Fibroblast of lung (primary cell): ENCODE data around the gene PTMA. TPM values are rescaled to one million over a fixed set of nuclear protein-coding genes. Genes with fewer than 3 reads are reported as not detected.

Experiments used
- DNase-seq, 2 donors: peaks; one replicate each; pipeline versions ENCODE4 v3.0.0 to v3.0.0-alpha.2; 2010; ENCODE audit warnings: low read depth in 2 of 2
- H2AFZ ChIP-seq: 2 replicates; pipeline ENCODE4 v1.5.1; 2012; ENCODE audit warnings: low read length, control low read depth, inconsistent platforms
- H3K27ac ChIP-seq: 2 replicates; pipeline ENCODE4 v1.5.1; 2011; ENCODE audit warnings: low read length, control low read depth; ENCODE audit not compliant: insufficient read depth
- H3K27me3 ChIP-seq: 2 replicates; pipeline ENCODE4 v1.5.1; 2011; ENCODE audit warnings: mild to moderate bottlenecking, low read length; ENCODE audit not compliant: control insufficient read depth, insufficient read depth
- H3K36me3 ChIP-seq: 2 replicates; pipeline ENCODE4 v1.5.1; 2011; ENCODE audit warnings: low read length; ENCODE audit not compliant: control insufficient read depth, insufficient read depth
- H3K4me1 ChIP-seq: 2 replicates; pipeline ENCODE4 v1.5.1; 2011; ENCODE audit warnings: low read length; ENCODE audit not compliant: control insufficient read depth, insufficient read depth; ENCODE audit errors: extremely low read depth
- H3K4me2 ChIP-seq: 2 replicates; pipeline ENCODE4 v1.5.1; 2011; ENCODE audit warnings: low read length, control low read depth; ENCODE audit not compliant: insufficient read depth; ENCODE audit errors: extremely low read depth
- H3K4me3 ChIP-seq, 4 experiments: fragments of 200-600 bp in 1 of 4; sonication (generic) in 1 of 4; replicated peaks in 1 of 4; 2 replicates each; pipeline ENCODE4 v1.5.1; 2011 to 2016; ENCODE audit warnings: low read length in 4 of 4, low read depth in 3 of 4, mild to moderate bottlenecking in 3 of 4, control low read depth in 2 of 4, inconsistent platforms in 1 of 4, mixed read lengths in 1 of 4; ENCODE audit not compliant: insufficient read depth in 1 of 4; ENCODE audit errors: control extremely low read depth in 1 of 4
- H3K79me2 ChIP-seq: 2 replicates; pipeline ENCODE4 v1.5.1; 2012; ENCODE audit warnings: mild to moderate bottlenecking, low read length, inconsistent platforms; ENCODE audit not compliant: control insufficient read depth, insufficient read depth
- H3K9ac ChIP-seq: 2 replicates; pipeline ENCODE4 v1.5.1; 2011; ENCODE audit warnings: mild to moderate bottlenecking, low read length, control low read depth; ENCODE audit not compliant: insufficient read depth
- H3K9me3 ChIP-seq: 2 replicates; pipeline ENCODE4 v1.5.1; 2012; ENCODE audit warnings: low read depth, low read length; ENCODE audit not compliant: control insufficient read depth, insufficient read depth
- H4K20me1 ChIP-seq: 2 replicates; pipeline ENCODE4 v1.5.1; 2011; ENCODE audit warnings: low read length; ENCODE audit not compliant: control insufficient read depth, insufficient read depth; ENCODE audit errors: extremely low read depth
- EZH2 ChIP-seq: IDR thresholded peaks from 2 replicates; pipeline ENCODE4 v1.5.1; 2012; ENCODE audit warnings: low read length, control low read depth, mild to moderate bottlenecking; ENCODE audit errors: missing control alignments
- polyA plus RNA-seq, 2 donors: library from polyadenylated mRNA; depleted of rRNA in 1 of 2; stranded (reverse) in 1 of 2; unstranded in 1 of 2; fragments of >200 nt; gene quantifications; 2 replicates each; pipeline ENCODE4 v1.2.1, GENCODE V29; 2011 to 2012; ENCODE audit warnings: missing spikeins in 1 of 2
- total RNA-seq: library from RNA; depleted of rRNA; stranded (reverse); fragments of >200 nt; gene quantifications from 2 replicates; pipeline ENCODE4 v1.2.1, GENCODE V29; 2014
- TF ChIP-seq, protein P1 (sequence below), 2 donors: IDR thresholded peaks in 1 of 2; conservative IDR thresholded peaks in 1 of 2; 1 replicate in 1 of 2; 2 replicates in 1 of 2; pipeline ENCODE4 v1.5.1; 2011 to 2012; ENCODE audit warnings: low read length in 2 of 2, control low read depth in 1 of 2, inconsistent platforms in 1 of 2, low read depth in 1 of 2, mild to moderate bottlenecking in 1 of 2

Gene PTMA
- total and polyA plus RNA-seq, 2 donors (not counting 1 experiment from before 2014, with no cell fraction given) = 481 to 650 TPM

- Histone ChIP-seq H3K4me1 (no peaks in the 10 kb centered on the region), H3K9ac (no peak overlapping the region), H3K36me3 (no peaks in the 10 kb centered on the region), H4K20me1 (no peaks in the 10 kb centered on the region), H3K27ac (no peak overlapping the region), H3K4me2 (no peak overlapping the region), H3K4me3 (no peak overlapping the region), H3K79me2 (no peaks in the 10 kb centered on the region), H3K27me3 (no peaks in the 10 kb centered on the region), H3K9me3 (no peaks in the 10 kb centered on the region), H2AFZ (no peak overlapping the region)
- no peak for TF ChIP-seq EZH2
- TF ChIP-seq, protein P1, sequence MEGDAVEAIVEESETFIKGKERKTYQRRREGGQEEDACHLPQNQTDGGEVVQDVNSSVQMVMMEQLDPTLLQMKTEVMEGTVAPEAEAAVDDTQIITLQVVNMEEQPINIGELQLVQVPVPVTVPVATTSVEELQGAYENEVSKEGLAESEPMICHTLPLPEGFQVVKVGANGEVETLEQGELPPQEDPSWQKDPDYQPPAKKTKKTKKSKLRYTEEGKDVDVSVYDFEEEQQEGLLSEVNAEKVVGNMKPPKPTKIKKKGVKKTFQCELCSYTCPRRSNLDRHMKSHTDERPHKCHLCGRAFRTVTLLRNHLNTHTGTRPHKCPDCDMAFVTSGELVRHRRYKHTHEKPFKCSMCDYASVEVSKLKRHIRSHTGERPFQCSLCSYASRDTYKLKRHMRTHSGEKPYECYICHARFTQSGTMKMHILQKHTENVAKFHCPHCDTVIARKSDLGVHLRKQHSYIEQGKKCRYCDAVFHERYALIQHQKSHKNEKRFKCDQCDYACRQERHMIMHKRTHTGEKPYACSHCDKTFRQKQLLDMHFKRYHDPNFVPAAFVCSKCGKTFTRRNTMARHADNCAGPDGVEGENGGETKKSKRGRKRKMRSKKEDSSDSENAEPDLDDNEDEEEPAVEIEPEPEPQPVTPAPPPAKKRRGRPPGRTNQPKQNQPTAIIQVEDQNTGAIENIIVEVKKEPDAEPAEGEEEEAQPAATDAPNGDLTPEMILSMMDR (conservative IDR thresholded peaks at IDR 0.05 in 1 of 2, IDR thresholded peaks at IDR 0.05 in 1 of 2; ENCODE audit: low read depth in 1 of 2, low read length in 2 of 2) = no peak
- DNase-seq = no peak
These were observed 19.0 kb upstream of the PTMA start for GRCh38 chr2:231689124-231689893.

DNA sequence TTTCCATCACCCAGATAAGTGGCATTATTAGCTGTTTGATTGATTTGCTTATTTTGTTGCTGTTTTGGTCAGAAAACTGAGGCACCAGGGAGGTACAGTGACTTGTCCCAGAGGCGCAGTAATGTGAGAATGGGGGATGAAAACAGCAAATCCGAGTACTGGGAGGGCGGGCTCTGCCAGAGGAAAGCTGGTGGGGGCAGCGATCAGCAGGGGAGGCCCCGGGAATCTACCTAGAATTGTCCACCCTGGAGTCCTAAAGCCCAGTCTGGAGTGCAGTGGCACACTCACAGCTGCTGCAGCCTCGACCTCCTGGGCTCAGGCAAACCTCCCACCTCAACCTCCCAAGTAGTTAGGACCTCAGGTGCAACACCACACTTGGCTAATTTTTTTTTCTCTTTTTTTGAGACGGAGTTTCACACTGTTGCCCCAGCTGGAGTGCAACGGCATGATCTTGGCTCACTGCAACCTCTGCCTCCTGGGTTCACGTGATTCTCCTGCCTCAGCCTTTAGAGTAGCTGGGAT is 17.0 kb upstream of the PTMA start:
- Histone ChIP-seq H3K27me3 (no peaks in the 10 kb centered on the region), H3K9ac (no peak overlapping the region), H3K4me1 (peaks cover 2% of the 10 kb centered on the region), H3K27ac (no peak overlapping the region), H4K20me1 (no peaks in the 10 kb centered on the region), H3K79me2 (no peaks in the 10 kb centered on the region), H2AFZ (no peak overlapping the region), H3K4me2 (no peak overlapping the region), H3K36me3 (no peaks in the 10 kb centered on the region), H3K9me3 (no peaks in the 10 kb centered on the region), H3K4me3 (no peak overlapping the region)
- no peak for DNase-seq
- no peak for TF ChIP-seq EZH2
- TF ChIP-seq, protein P1 (conservative IDR thresholded peaks at IDR 0.05 in 1 of 2, IDR thresholded peaks at IDR 0.05 in 1 of 2; ENCODE audit: low read depth in 1 of 2, low read length in 2 of 2) = no peak

- Histone ChIP-seq H4K20me1 (no peaks in the 10 kb centered on the region), H3K9me3 (no peaks in the 10 kb centered on the region), H3K4me2 (no peak overlapping the region), H3K4me1 (peaks cover 2% of the 10 kb centered on the region), H2AFZ (no peak overlapping the region), H3K4me3 (no peak overlapping the region), H3K79me2 (no peaks in the 10 kb centered on the region), H3K36me3 (no peaks in the 10 kb centered on the region), H3K9ac (no peak overlapping the region), H3K27ac (no peak overlapping the region), H3K27me3 (no peaks in the 10 kb centered on the region)
- no peak for DNase-seq
- TF ChIP-seq, protein P1 (conservative IDR thresholded peaks at IDR 0.05 in 1 of 2, IDR thresholded peaks at IDR 0.05 in 1 of 2; ENCODE audit: low read depth in 1 of 2, low read length in 2 of 2) = no peak
- no peak for TF ChIP-seq EZH2
These were observed 15.5 kb upstream of the PTMA start for GRCh38 chr2:231692847-231693246.
